Smooth muscle cell (in vitro differentiated cells): ENCODE measurements around the gene PLEKHN1. TPM values are rescaled to one million over a fixed set of nuclear protein-coding genes. Genes with fewer than 3 reads are reported as not detected.

Source experiments
- DNase-seq: peaks from one replicate; lab custom pipeline; 2025; ENCODE audit not compliant: unreplicated experiment; lab: John Stamatoyannopoulos, UW
- H2AFZ ChIP-seq: fragments of 200-600 bp; sonication (generic); 2 replicates; pipeline ENCODE4 v1.6.0; 2016; ENCODE audit warnings: antibody characterized with exemption, low read depth, mild to moderate bottlenecking
- H3F3A ChIP-seq: fragments of 200-600 bp; sonication (generic); 2 replicates; pipeline ENCODE4 v1.6.0; 2017; ENCODE audit warnings: antibody characterized with exemption, low read depth
- H3K27ac ChIP-seq: fragments of 200-600 bp; sonication (generic); 2 replicates; pipeline ENCODE4 v1.5.1; 2016; ENCODE audit warnings: low read depth, mild to moderate bottlenecking
- H3K27me3 ChIP-seq: fragments of 200-600 bp; sonication (generic); 2 replicates; pipeline ENCODE4 v1.6.1; 2016; ENCODE audit warnings: low read depth, mild to moderate bottlenecking
- H3K36me3 ChIP-seq: fragments of 200-600 bp; sonication (generic); 2 replicates; pipeline ENCODE4 v1.5.1; 2016; ENCODE audit warnings: low read depth
- H3K4me1 ChIP-seq: fragments of 200-600 bp; sonication (generic); 2 replicates; pipeline ENCODE4 v1.5.1; 2016; ENCODE audit warnings: low read depth
- H3K4me2 ChIP-seq: fragments of 200-600 bp; sonication (generic); 2 replicates; pipeline ENCODE4 v1.6.0; 2016; ENCODE audit warnings: mild to moderate bottlenecking
- H3K4me3 ChIP-seq: fragments of 200-600 bp; sonication (generic); 2 replicates; pipeline ENCODE4 v1.5.1; 2016; ENCODE audit warnings: mild to moderate bottlenecking
- H3K79me2 ChIP-seq: fragments of 200-600 bp; sonication (generic); 2 replicates; pipeline ENCODE4 v1.6.0; 2016; ENCODE audit warnings: low read depth, mild to moderate bottlenecking
- H3K9ac ChIP-seq: fragments of 200-600 bp; sonication (generic); 2 replicates; pipeline ENCODE4 v1.6.0; 2016; ENCODE audit warnings: low read depth
- H3K9me3 ChIP-seq: fragments of 200-600 bp; sonication (generic); replicated peaks from 2 replicates; pipeline ENCODE4 v1.5.1; 2016; ENCODE audit warnings: low read depth
- H4K20me1 ChIP-seq: fragments of 200-600 bp; sonication (generic); 2 replicates; pipeline ENCODE4 v1.6.0; 2016; ENCODE audit warnings: low read depth
- WGBS: methylation state at CpG from one replicate; pipeline ENCODE4 v1.1.7; 2016; ENCODE audit warnings: low lambda C conversion rate; 5-methylcytosine and 5-hydroxymethylcytosine counted together
- polyA plus RNA-seq: library from polyadenylated mRNA; unstranded; fragments of >200 nt; fragmentation: Nextera tagmentation; extraction: Ambion mirVana; gene quantifications from 2 replicates; pipeline ENCODE4 v1.2.1, GENCODE V29; 2016
- total RNA-seq: library from RNA; depleted of rRNA; stranded (reverse); fragments of >200 nt; gene quantifications from 2 replicates; pipeline ENCODE4 v1.2.3, GENCODE V29; 2014
- TF ChIP-seq, protein P1 (sequence below): fragments of 200-600 bp; sonication (generic); IDR thresholded peaks from 2 replicates; pipeline ENCODE4 v1.5.1; 2017; ENCODE audit warnings: borderline replicate concordance, mild to moderate bottlenecking, antibody characterized with exemption; ENCODE audit not compliant: insufficient read depth, poor library complexity, severe bottlenecking

PLEKHN1 gene
- total and polyA plus RNA-seq, 2 experiments from 2014 or later = 2.6 to 5.2 TPM

DNA sequence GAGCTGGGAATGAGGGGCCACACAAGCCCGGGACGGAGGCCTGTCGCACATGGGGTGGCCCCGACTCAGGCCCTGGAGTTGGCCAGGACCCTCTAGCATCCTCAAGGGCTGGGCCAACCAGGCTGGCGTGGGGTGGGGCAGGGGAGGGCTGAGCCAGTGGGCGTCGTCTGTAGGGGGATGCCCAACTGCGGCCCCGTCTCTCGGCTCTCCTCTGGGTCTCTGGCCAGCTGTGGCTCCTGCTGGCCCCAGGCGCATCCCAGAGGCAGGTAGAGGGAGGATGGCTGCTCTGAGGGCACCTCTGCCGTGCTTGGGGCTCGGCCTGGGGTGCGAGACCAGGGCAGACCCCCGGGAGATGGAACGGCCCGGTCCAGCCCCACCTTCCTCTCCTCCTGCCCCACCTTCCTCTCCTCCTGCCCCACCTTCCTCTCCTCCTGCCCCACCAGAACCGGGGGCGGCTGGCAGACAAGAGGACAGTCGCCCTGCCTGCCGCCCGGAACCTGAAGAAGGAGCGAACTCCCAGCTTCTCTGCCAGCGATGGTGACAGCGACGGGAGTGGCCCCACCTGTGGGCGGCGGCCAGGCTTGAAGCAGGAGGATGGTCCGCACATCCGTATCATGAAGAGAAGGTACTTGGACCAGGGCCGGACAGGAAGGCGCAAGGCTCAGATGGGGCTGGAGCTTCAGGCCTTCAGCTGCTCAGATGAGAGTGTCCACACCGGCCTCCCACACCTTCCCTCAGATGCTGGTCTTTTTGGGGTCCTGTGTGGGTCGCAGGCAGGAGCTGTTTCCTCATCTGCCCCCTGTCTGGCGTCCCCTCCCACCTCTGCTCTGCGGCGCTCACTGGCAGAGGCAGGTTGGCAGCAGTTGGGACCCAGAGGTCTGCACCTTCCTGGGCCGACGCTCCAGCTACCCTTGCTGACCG lies 36.3 kb upstream of the PLEKHN1 start:
- peaks cover 8% of the 10 kb centered on the region for H3K4me1 ChIP-seq
- TF ChIP-seq, protein P1, sequence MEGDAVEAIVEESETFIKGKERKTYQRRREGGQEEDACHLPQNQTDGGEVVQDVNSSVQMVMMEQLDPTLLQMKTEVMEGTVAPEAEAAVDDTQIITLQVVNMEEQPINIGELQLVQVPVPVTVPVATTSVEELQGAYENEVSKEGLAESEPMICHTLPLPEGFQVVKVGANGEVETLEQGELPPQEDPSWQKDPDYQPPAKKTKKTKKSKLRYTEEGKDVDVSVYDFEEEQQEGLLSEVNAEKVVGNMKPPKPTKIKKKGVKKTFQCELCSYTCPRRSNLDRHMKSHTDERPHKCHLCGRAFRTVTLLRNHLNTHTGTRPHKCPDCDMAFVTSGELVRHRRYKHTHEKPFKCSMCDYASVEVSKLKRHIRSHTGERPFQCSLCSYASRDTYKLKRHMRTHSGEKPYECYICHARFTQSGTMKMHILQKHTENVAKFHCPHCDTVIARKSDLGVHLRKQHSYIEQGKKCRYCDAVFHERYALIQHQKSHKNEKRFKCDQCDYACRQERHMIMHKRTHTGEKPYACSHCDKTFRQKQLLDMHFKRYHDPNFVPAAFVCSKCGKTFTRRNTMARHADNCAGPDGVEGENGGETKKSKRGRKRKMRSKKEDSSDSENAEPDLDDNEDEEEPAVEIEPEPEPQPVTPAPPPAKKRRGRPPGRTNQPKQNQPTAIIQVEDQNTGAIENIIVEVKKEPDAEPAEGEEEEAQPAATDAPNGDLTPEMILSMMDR = no peak
- H3K9me3 ChIP-seq = no peaks in the 10 kb centered on the region
- H3K4me3 ChIP-seq = no peak overlapping the region
- H3F3A ChIP-seq = no peaks in the 10 kb centered on the region
- H3K4me2 ChIP-seq = no peak overlapping the region
- 94% methylated on average over 37 of the region's 40 CpGs for WGBS
- H3K79me2 ChIP-seq = no peaks in the 10 kb centered on the region
- no peak overlapping the region for H2AFZ ChIP-seq
- H4K20me1 ChIP-seq = peaks cover 53% of the 10 kb centered on the region
- H3K27me3 ChIP-seq = no peaks in the 10 kb centered on the region
- no peak overlapping the region for H3K9ac ChIP-seq
- no peak for DNase-seq
- no peak overlapping the region for H3K27ac ChIP-seq
- H3K36me3 ChIP-seq = no peaks in the 10 kb centered on the region

DNA sequence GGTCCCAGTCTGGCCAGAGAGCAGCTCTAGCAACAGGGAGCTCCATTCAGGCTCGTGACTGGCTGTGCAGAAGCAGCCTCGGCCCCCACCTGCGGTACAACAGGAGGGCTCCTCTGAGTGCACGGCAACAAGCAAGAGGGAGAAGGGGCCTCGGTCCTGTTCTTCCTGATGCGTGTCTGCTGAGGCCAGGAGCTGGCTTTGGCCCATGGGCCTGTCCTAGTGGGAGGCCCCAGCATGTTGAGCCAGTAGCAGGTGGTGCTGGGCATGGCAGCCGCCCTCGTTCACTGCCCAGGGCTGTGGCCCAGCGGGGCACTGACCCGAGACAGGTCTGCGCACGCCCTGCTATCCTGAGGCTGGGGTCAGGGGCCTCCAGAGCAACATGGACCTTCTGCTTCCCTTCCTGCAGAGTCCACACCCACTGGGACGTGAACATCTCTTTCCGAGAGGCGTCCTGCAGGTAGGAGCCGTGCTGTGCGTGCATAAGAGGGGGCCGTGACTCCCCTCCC lies 35.6 kb upstream of the PLEKHN1 start:
- no peaks in the 10 kb centered on the region for H3K9me3 ChIP-seq
- no peaks in the 10 kb centered on the region for H3K79me2 ChIP-seq
- H3K9ac ChIP-seq = no peak overlapping the region
- H2AFZ ChIP-seq = no peak overlapping the region
- TF ChIP-seq, protein P1 = no peak
- peaks cover 15% of the 10 kb centered on the region for H3K4me1 ChIP-seq
- H3F3A ChIP-seq = no peaks in the 10 kb centered on the region
- 86% methylated on average over 18 of the region's 18 CpGs for WGBS
- no peaks in the 10 kb centered on the region for H3K36me3 ChIP-seq
- H3K4me3 ChIP-seq = no peak overlapping the region
- H3K27ac ChIP-seq = no peak overlapping the region
- peaks cover 51% of the 10 kb centered on the region for H4K20me1 ChIP-seq
- no peaks in the 10 kb centered on the region for H3K27me3 ChIP-seq
- no peak for DNase-seq
- H3K4me2 ChIP-seq = no peak overlapping the region

DNA sequence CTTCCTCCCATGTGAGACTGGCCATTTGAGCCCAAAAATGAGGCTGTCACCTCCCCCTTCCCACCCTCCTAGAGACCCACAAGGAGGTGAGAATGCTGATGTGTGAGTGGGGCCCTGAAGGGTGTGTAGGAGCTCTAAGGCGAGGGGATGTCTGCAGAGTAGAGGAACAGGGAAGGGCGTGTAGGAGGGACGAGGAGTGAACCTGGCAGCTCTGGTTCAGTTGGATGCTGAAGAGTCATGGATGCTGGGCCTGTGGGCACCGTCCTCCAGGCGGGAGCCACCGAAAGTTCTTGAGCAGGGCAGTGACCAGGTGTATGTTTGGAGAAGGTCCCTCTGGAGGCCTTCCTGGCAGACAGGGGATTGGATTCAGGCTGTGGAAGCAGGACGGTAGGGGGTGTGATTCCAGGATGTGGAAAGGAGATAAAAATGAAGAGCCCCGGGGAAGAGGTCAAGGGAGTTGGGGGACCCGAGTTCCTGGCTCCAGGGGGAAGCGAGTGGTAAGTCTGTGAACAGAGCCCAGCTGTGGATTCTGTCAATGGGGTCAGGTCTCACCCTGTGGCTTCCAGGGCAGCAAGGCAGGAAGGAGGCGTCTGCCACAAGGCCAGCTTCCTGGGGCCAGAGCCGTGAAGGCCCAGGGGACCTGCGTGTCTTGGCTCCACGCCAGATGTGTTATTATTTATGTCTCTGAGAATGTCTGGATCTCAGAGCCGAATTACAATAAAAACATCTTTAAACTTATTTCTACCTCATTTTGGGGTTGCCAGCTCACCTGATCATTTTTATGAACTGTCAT lies 34.7 kb upstream of the PLEKHN1 start:
- TF ChIP-seq, protein P1 = no peak
- Histone ChIP-seq H3K9me3 (no peaks in the 10 kb centered on the region), H3K4me2 (no peak overlapping the region), H3K79me2 (no peaks in the 10 kb centered on the region), H3K4me1 (peaks cover 16% of the 10 kb centered on the region), H3K9ac (no peak overlapping the region), H3K27me3 (no peaks in the 10 kb centered on the region), H4K20me1 (peaks cover 42% of the 10 kb centered on the region), H3K36me3 (no peaks in the 10 kb centered on the region), H3K27ac (no peak overlapping the region), H2AFZ (no peak overlapping the region), H3F3A (no peaks in the 10 kb centered on the region), H3K4me3 (no peak overlapping the region)
- WGBS = 72% methylated on average over 15 of the region's 15 CpGs
- no peak for DNase-seq
